22Rv1 (cell line): Measurements from ENCODE around the gene RNF220.
"Not testable (repeated sequence)": the region's sequence is repeated elsewhere in the genome, so short reads cannot be mapped to it uniquely, and the experiment has no call there.

Experiments used
- H3K27ac ChIP-seq: fragments of 450-650 bp; 2 replicates; pipeline ENCODE4 v1.5.1; 2017
- ZFX ChIP-seq: fragments of 450-650 bp; IDR thresholded peaks from 2 replicates; pipeline ENCODE4 v1.6.1; 2017; ENCODE audit warnings: antibody characterized with exemption, borderline replicate concordance
- TF ChIP-seq, protein P1 (sequence below): fragments of 450-650 bp; IDR thresholded peaks from 2 replicates; pipeline ENCODE4 v1.5.1; 2017; ENCODE audit warnings: mild to moderate bottlenecking

Gene RNF220

DNA sequence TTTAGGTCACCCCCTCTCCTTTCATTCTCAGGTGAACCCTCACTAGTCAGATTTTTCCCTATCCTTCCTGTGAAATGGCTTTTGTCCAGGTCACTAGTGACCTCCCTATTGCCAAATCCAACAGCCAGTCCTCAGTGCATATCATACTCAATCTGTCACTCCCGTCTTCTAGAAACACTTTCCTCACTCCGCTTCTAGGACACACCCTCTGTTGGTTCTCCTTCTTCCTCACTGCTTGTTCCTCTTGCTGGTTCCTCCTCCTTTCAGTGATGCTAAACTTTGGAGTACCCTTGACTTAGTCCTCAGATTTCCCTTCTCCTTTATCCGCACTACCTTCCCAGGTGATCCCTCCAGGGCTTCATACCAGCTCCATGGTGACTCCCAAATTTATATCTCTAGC is 94.3 kb downstream of the RNF220 start:
- TF ChIP-seq, protein P1, sequence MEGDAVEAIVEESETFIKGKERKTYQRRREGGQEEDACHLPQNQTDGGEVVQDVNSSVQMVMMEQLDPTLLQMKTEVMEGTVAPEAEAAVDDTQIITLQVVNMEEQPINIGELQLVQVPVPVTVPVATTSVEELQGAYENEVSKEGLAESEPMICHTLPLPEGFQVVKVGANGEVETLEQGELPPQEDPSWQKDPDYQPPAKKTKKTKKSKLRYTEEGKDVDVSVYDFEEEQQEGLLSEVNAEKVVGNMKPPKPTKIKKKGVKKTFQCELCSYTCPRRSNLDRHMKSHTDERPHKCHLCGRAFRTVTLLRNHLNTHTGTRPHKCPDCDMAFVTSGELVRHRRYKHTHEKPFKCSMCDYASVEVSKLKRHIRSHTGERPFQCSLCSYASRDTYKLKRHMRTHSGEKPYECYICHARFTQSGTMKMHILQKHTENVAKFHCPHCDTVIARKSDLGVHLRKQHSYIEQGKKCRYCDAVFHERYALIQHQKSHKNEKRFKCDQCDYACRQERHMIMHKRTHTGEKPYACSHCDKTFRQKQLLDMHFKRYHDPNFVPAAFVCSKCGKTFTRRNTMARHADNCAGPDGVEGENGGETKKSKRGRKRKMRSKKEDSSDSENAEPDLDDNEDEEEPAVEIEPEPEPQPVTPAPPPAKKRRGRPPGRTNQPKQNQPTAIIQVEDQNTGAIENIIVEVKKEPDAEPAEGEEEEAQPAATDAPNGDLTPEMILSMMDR, result no peak
- TF ChIP-seq ZFX, result no peak
- no peak overlapping the region for H3K27ac ChIP-seq

DNA sequence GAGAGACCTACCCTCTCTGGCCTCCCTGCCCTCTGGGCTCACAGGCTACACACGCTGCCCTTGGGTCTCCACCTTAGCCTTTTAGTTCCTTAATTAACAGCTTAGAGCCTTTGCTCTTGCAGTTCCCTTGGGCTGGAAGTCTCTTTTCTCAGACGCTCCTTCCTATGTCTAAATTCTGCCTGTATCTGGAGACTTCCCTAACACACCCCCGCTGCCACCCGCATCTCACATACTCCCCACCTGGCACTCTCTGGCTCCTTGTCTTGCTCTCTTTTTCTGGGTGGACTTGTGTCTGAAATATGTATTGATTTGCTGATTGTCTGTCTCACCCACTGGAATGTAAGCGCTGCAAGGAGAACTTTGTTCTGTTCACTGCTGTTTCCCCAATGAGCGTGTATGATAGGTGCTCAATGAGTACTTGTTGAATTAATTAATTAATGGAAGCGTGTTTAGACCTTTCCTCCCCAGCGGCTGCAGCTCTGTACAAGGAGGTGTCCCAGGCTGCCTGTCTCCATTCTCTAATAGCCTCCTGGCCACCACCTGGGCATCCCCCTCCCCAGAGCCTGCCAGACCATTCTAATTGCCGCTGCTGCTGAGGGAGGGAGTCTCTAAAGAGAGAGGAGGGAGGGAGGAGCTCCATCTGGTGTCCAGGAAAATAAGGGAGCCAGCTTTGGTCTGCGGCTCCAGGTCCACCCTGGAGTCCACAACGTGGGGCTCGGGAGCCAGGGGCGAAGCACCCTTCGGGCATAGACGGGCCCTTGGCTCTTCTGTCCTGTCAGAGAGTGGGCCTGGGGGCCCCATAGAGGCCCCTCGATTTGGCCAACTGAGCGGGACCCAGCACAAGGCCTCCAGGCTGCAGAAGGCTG is 95.4 kb downstream of the RNF220 start:
- H3K27ac ChIP-seq, result no peak overlapping the region
- no peak for TF ChIP-seq ZFX
- TF ChIP-seq, protein P1, result 0 out of 2 replicates have a peak, but pooled peaks have one; percentile 12

DNA sequence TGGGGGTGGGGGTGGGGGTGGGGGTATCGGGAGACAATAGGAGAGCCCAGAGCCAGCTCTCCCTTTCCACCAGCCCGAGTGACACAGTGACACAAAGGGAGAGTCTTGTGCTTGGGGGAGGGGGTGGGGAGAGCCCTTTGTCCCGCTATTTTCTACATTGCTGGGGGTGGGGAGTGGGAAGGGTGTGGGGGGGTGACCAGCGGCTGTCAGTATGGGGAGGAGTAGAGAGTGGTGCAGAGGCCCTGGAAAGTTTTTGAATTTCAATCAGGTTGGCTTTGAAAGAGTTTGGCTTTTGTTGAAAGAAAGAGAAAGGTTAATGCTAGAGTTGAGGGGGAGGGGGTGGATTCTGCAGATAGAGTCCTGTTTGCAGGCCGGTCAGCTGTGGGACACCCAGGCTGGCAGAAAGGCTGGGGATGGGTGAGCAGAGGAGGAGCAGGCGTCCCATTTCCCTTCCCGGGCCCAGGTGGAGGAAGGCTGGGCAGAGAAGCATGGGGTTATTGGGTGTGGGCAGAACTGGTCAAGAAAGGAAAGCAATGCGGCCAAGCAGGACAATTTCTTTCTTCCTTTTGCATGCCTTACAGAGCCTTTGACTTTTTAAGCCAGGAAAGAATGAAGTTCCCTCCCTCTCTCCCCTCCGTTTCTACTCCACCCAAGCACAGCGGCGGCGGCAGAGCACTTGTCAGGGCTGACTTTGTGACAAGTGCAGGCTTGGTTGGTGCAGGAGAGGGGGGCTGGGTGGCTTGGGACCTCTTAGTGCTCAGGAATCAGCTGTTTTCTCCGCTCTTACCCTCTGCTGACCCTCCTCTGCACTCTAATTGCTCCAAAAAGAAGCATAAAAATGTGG is 96.2 kb downstream of the RNF220 start:
- TF ChIP-seq, protein P1, result no peak
- TF ChIP-seq ZFX, result no peak
- no peak overlapping the region for H3K27ac ChIP-seq

DNA sequence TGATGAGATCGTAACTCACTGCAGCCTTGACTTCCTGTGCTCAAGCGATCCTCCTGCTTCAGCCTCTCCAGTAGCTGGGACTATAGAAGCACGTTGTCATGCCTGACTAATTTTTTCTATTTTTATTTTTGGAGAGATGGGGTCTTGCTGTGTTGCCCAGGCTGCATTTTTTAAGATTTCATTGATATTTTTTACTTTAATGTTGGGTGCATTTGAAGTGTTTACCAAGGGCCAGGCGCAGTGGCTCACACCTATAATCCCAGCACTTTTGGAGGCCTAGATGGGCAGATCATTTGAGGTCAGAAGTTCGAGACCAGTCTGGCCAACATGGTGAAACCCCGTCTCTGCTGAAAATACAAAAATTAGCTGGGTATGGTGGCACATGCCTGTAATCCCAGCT is 97.8 kb downstream of the RNF220 start:
- not testable (repeated sequence) for H3K27ac ChIP-seq

DNA sequence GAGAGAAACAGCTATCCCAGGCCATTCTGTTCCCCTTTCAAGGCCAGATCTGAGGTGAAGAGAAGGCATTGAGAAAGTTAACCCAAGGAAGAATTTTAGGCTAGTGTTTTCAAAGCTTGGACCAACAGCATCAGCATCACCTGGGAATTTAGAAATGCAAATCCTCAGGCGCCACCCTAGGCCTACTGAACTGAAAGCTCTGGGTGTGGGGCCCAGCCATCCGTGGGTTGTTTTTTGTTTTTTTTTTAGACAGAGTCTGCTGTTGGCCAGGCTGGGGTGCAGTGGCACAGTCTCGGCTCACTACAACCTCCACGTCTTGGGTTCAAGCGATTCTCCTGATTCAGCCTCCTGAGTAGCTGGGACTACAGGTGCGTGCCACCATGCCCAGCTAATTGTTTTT is 98.6 kb downstream of the RNF220 start:
- no peak overlapping the region for H3K27ac ChIP-seq
- TF ChIP-seq, protein P1, result no peak
- no peak for TF ChIP-seq ZFX

DNA sequence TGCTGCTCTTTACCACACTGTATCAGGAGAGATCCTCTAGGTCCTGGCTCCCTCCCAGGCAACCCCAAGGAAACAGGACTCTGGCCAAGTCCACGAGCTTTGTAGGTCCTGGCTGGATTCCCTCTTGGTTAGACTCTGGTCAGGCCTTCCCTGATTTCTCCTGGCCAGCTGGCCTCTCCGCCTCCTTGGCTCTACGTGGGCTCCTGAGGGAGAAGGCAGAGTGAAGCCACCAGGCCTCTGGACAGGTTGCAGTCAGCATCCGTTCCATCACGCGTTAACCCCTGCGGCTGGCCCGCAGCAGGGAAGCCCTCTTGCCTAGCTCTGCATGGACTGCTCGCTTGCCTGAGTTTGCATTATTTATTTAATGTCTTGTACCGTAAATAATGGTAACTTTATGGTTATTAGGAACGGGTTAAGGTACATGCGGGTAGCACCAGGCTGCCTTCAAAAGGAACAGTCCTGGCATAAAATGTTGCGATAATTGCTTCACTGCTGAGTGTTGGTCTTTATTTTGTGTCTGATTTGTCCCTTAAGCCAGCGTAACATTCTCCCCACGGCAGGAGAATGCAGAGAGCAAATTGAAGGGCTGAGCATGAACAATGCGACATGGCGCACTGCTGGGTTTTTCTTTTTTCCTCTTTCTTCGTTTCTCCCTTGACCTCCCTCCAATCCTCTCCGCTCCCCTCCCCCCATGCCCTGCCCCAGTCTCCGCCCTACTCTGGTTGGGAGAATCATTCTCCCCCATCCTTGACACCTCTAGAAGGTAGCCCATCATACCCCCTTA is 100.3 kb downstream of the RNF220 start:
- no peak overlapping the region for H3K27ac ChIP-seq
- TF ChIP-seq, protein P1, result no peak
- no peak for TF ChIP-seq ZFX
